OCI-LY3 (cell line): Measurements from ENCODE around the gene SRM.

Source experiments
- CTCF ChIP-seq: fragments of 200-600, 300-600 bp; sonication (generic); IDR thresholded peaks from 2 replicates; pipeline ENCODE4 v1.5.1; 2014; ENCODE audit warnings: antibody characterized with exemption, low read length, low read depth
- EZH2phosphoT487 ChIP-seq: fragments of 200-600 bp; shearing (Covaris generic); IDR thresholded peaks from 2 replicates; pipeline ENCODE4 v1.6.1; 2018; ENCODE audit warnings: antibody characterized with exemption, mixed run types, low read depth

GRCh38 chr1:11039351-11040104 lies 20.3 kb downstream of the SRM start:
- TF ChIP-seq CTCF (no peak), EZH2phosphoT487 (no peak)
